B cell (primary cell): Measurements from ENCODE around the gene PAXIP1. TPM values are rescaled to one million over a fixed set of nuclear protein-coding genes. Genes with fewer than 3 reads are reported as not detected.

Experiments used
- ATAC-seq: fragments of 200-7000 bp; cut with Tn5 transposase; one replicate; pipeline ENCODE4 v1.10.0; 2021; ENCODE audit warnings: low read depth, mild to moderate bottlenecking, moderate number of reproducible peaks, moderate library complexity
- CTCF ChIA-PET: fragments of 350-600 bp; sonication (Branson Sonifier 250); formaldehyde crosslinking; loops from one replicate; lab custom pipeline; 2021; ENCODE audit warnings: antibody characterized with exemption, inconsistent platforms; lab: Charles Lee
- POLR2A ChIA-PET: fragments of 350-600 bp; sonication (Branson Sonifier 250); formaldehyde crosslinking; loops from one replicate; lab custom pipeline; 2021; ENCODE audit warnings: antibody characterized with exemption; lab: Charles Lee
- DNase-seq: peaks from one replicate; pipeline ENCODE4 v3.0.0; 2013
- H2AFZ ChIP-seq: 2 replicates; pipeline ENCODE4 v1.6.1; 2012; ENCODE audit warnings: mild to moderate bottlenecking, low read depth, low read length; ENCODE audit not compliant: insufficient read depth, poor library complexity, severe bottlenecking
- H3K27ac ChIP-seq, 2 donors: 1 replicate in 1 of 2; 2 replicates in 1 of 2; pipeline ENCODE4 v1.5.1; 2012 to 2013; ENCODE audit warnings: low read length in 2 of 2, mild to moderate bottlenecking in 2 of 2, moderate library complexity in 1 of 2
- H3K27me3 ChIP-seq, 4 experiments: fragments of 200-600 bp in 1 of 4; sonication (generic) in 1 of 4; replicated peaks in 1 of 4; 1 replicate in 2 of 4; 2 replicates in 2 of 4; pipeline versions ENCODE4 v1.6.1 to v1.7.0; 2013 to 2016; ENCODE audit warnings: low read length in 3 of 4, mild to moderate bottlenecking in 2 of 4, mixed read lengths in 1 of 4, moderate library complexity in 1 of 4; ENCODE audit not compliant: insufficient read depth in 4 of 4, control insufficient read depth in 3 of 4; ENCODE audit errors: control extremely low read depth in 1 of 4
- H3K36me3 ChIP-seq, 2 experiments: replicated peaks in 1 of 2; 1 replicate in 1 of 2; 2 replicates in 1 of 2; pipeline versions ENCODE4 v1.6.1 to v1.7.1; 2013; ENCODE audit warnings: low read length in 1 of 2; ENCODE audit not compliant: insufficient read depth in 2 of 2, control insufficient read depth in 1 of 2; ENCODE audit errors: control extremely low read depth in 1 of 2, extremely low read depth in 1 of 2
- H3K4me1 ChIP-seq, 2 donors: fragments of 200-600 bp in 1 of 2; sonication (generic) in 1 of 2; 1 replicate in 1 of 2; 2 replicates in 1 of 2; pipeline versions ENCODE4 v1.5.1 to v1.6.1; 2013 to 2017; ENCODE audit warnings: low read length in 2 of 2; ENCODE audit not compliant: control insufficient read depth in 2 of 2, insufficient read depth in 2 of 2
- H3K4me2 ChIP-seq: replicated peaks from 2 replicates; pipeline ENCODE3; 2012; ENCODE audit warnings: mild to moderate bottlenecking, low read depth, low read length; ENCODE audit not compliant: poor library complexity, severe bottlenecking
- H3K4me3 ChIP-seq, 5 experiments: fragments of 200-600 bp in 1 of 5; sonication (generic) in 1 of 5; 1 replicate in 3 of 5; 2 replicates in 2 of 5; pipeline versions ENCODE4 v1.5.1 to v1.7.0; 2011 to 2016; ENCODE audit warnings: low read length in 4 of 5, mild to moderate bottlenecking in 4 of 5, low read depth in 2 of 5, control low read depth in 1 of 5, moderate library complexity in 1 of 5; ENCODE audit not compliant: insufficient read depth in 1 of 5; ENCODE audit errors: control extremely low read depth in 1 of 5, extremely low read depth in 1 of 5
- H3K79me2 ChIP-seq: fragments of 200-600 bp; sonication (generic); one replicate; pipeline ENCODE4 v1.6.0; 2016; ENCODE audit warnings: low read length; ENCODE audit not compliant: control insufficient read depth, insufficient read depth
- H3K9ac ChIP-seq: fragments of 200-600 bp; sonication (generic); 2 replicates; pipeline ENCODE4 v1.6.1; 2017; ENCODE audit warnings: mild to moderate bottlenecking, low read length, moderate library complexity
- H3K9me3 ChIP-seq, 3 donors: one replicate each; pipeline versions ENCODE4 v1.6.1 to v1.7.1; 2013; ENCODE audit warnings: low read length in 2 of 3; ENCODE audit not compliant: control insufficient read depth in 2 of 3, insufficient read depth in 1 of 3; ENCODE audit errors: control extremely low read depth in 1 of 3
- H4K20me1 ChIP-seq: 2 replicates; pipeline ENCODE4 v1.6.0; 2012; ENCODE audit warnings: mild to moderate bottlenecking, low read length; ENCODE audit not compliant: insufficient read depth, control insufficient read depth, poor library complexity, severe bottlenecking
- H3K27ac Mint-ChIP-seq: one replicate; pipeline ENCODE4 v1.8.0; 2021; ENCODE audit warnings: mixed read lengths
- H3K27me3 Mint-ChIP-seq: one replicate; pipeline ENCODE4 v1.8.0; 2021; ENCODE audit warnings: mixed read lengths
- H3K4me1 Mint-ChIP-seq: one replicate; pipeline ENCODE4 v1.8.0; 2021; ENCODE audit warnings: mixed read lengths
- H3K4me3 Mint-ChIP-seq: one replicate; pipeline ENCODE4 v1.8.0; 2021; ENCODE audit warnings: mixed read lengths
- H3K9me3 Mint-ChIP-seq: one replicate; pipeline ENCODE4 v1.8.0; 2022; ENCODE audit warnings: mixed read lengths; ENCODE audit not compliant: insufficient read depth
- CTCF ChIP-seq: fragments of 200-600 bp; IDR thresholded peaks from one replicate; pipeline ENCODE4 v1.8.0; 2022; ENCODE audit warnings: antibody characterized with exemption, mild to moderate bottlenecking
- EZH2 ChIP-seq: IDR thresholded peaks from 2 replicates; pipeline ENCODE4 v1.6.1; 2012; ENCODE audit warnings: borderline replicate concordance, low read depth, mild to moderate bottlenecking, moderate library complexity, low read length; ENCODE audit not compliant: insufficient read depth, poor library complexity, severe bottlenecking
- WGBS: methylation state at CpG from one replicate; pipeline ENCODE4 v1.1.5; 2013; ENCODE audit warnings: missing lambda C conversion rate; ENCODE audit not compliant: insufficient coverage; 5-methylcytosine and 5-hydroxymethylcytosine counted together
- intact Hi-C: fragments of 100-400 bp; cut with micrococcal nuclease; formaldehyde crosslinking; loops from one replicate; pipeline ENCODE4 v1.10.0; 2022
- polyA plus RNA-seq: library from polyadenylated mRNA; depleted of rRNA; stranded (reverse); fragments of >200 nt; gene quantifications from 2 replicates; pipeline ENCODE4 v1.2.3, GENCODE V29; 2012
- total RNA-seq, 2 donors: library from RNA; stranded (reverse); fragments of 120-200 nt in 1 of 2; gene quantifications; 1 replicate in 1 of 2; 2 replicates in 1 of 2; pipeline versions ENCODE4 v1.2.3 to v1.2.4, GENCODE V29; 2013 to 2022

The PAXIP1 gene
- total and polyA plus RNA-seq, 2 donors (not counting 1 experiment from before 2014, with no cell fraction given), result 9.2 to 18.5 TPM

GRCh38 chr7:155032978-155033377 lies 30.1 kb upstream of the PAXIP1 start:
- Mint-ChIP-seq H3K9me3 (no peaks in the 10 kb centered on the region), H3K4me3 (no peak overlapping the region), H3K27me3 (peaks cover 28% of the 10 kb centered on the region), H3K4me1 (no peaks in the 10 kb centered on the region), H3K27ac (no peak overlapping the region)
- Histone ChIP-seq H3K4me2 (no peak overlapping the region), H3K9me3 (peaks cover 0 to 8% (median 1%) of the 10 kb centered on the region in 3 donors), H2AFZ (no peak overlapping the region), H3K79me2 (no peaks in the 10 kb centered on the region), H3K27ac (no peak overlapping the region), H3K36me3 (no peaks in the 10 kb centered on the region), H3K27me3 (peaks cover 0 to 5% (median 2%) of the 10 kb centered on the region in 4 experiments), H3K9ac (no peak overlapping the region), H3K4me3 (no peak overlapping the region), H4K20me1 (no peaks in the 10 kb centered on the region), H3K4me1 (no peaks in the 10 kb centered on the region)
- POLR2A ChIA-PET, result no interaction called here
- intact Hi-C loops, result no loop called here
- TF ChIP-seq EZH2 (no peak), CTCF (no peak)
- WGBS, result 100% methylated on average over 1 of the region's 6 CpGs
- CTCF ChIA-PET, result no interaction called here
- ATAC-seq, result no peak
- DNase-seq, result no peak

GRCh38 chr7:155027879-155028278 lies 25.0 kb upstream of the PAXIP1 start:
- DNase-seq, result no peak
- no peak for TF ChIP-seq CTCF
- no peak for TF ChIP-seq EZH2
- no peaks in the 10 kb centered on the region for H3K9me3 ChIP-seq
- H3K27me3 ChIP-seq, result peaks cover 0 to 4% (median 0%) of the 10 kb centered on the region in 4 experiments
- H3K36me3 ChIP-seq, result no peaks in the 10 kb centered on the region
- Mint-ChIP-seq H3K27ac (no peak overlapping the region), H3K27me3 (peaks cover 32% of the 10 kb centered on the region), H3K4me1 (no peaks in the 10 kb centered on the region), H3K4me3 (no peak overlapping the region), H3K9me3 (no peaks in the 10 kb centered on the region)
- no peak for ATAC-seq
- 100% methylated on average over 1 of the region's 1 CpG for WGBS
- H3K4me3 ChIP-seq, result no peak overlapping the region
- no peak overlapping the region for H2AFZ ChIP-seq
- H3K27ac ChIP-seq, result no peak overlapping the region
- no peak overlapping the region for H3K9ac ChIP-seq
- CTCF ChIA-PET, result no interaction called here
- intact Hi-C loops, result no loop called here
- POLR2A ChIA-PET, result no interaction called here
- H3K79me2 ChIP-seq, result no peaks in the 10 kb centered on the region
- no peak overlapping the region for H3K4me2 ChIP-seq
- no peaks in the 10 kb centered on the region for H4K20me1 ChIP-seq
- H3K4me1 ChIP-seq, result no peaks in the 10 kb centered on the region
